Measurements from ENCODE around the gene DHRS11.
A peak's percentile ranks its signal among the peaks of the same experiment; 100 is the strongest.

The DHRS11 gene

GRCh38 chr17:36631022-36631421, 39.3 kb downstream of the DHRS11 start:
- H3K27ac ChIP-seq, result no peak overlapping the region
- TF ChIP-seq CTCF (conservative IDR thresholded peaks at IDR 0.05), result no peak

GRCh38 chr17:36632916-36633771, 41.5 kb downstream of the DHRS11 start:
- no peak for TF ChIP-seq CTCF (conservative IDR thresholded peaks at IDR 0.05)

GRCh38 chr17:36640346-36640745, 48.7 kb downstream of the DHRS11 start:
- H3K27ac ChIP-seq, result no peak overlapping the region
- no peak for TF ChIP-seq CTCF (conservative IDR thresholded peaks at IDR 0.05)

More at GRCh38 chr17:36632916-36633771, 41.5 kb downstream of the DHRS11 start:
- H3K27ac ChIP-seq, result no peak overlapping the region

- TF ChIP-seq CTCF (conservative IDR thresholded peaks at IDR 0.05), result no peak
- no peak overlapping the region for H3K27ac ChIP-seq
Measured at GRCh38 chr17:36640836-36641235, 49.2 kb downstream of the DHRS11 start.

GRCh38 chr17:36641331-36641876, 49.7 kb downstream of the DHRS11 start:
- peak overlapping the region; percentile 44; the same call in 1 of the 2 replicates for H3K27ac ChIP-seq
- TF ChIP-seq CTCF (conservative IDR thresholded peaks at IDR 0.05), result no peak

- peak overlapping the region; percentile 44; the same call in 1 of the 2 replicates for H3K27ac ChIP-seq
- peak; percentile 27; the same call in 1 of the 2 replicates for TF ChIP-seq CTCF (conservative IDR thresholded peaks at IDR 0.05)
Measured at GRCh38 chr17:36641877-36642845, 50.5 kb downstream of the DHRS11 start.

All from VCaP (cell line).